Muscle layer of colon (tissue), 2 donors: ENCODE measurements around the gene LRRIQ4.

Experiments used
- H3K27ac ChIP-seq: one replicate; pipeline ENCODE4 v1.7.0; 2013; ENCODE audit warnings: low read depth, mild to moderate bottlenecking, low read length, moderate library complexity
- H3K27me3 ChIP-seq, 2 donors: one replicate each; pipeline ENCODE4 v1.7.0; 2013; ENCODE audit warnings: low read length in 2 of 2, mild to moderate bottlenecking in 2 of 2; ENCODE audit not compliant: insufficient read depth in 2 of 2, control insufficient read depth in 1 of 2
- H3K36me3 ChIP-seq: one replicate; pipeline ENCODE4 v1.7.0; 2013; ENCODE audit warnings: mild to moderate bottlenecking, low read length; ENCODE audit not compliant: insufficient read depth
- H3K4me1 ChIP-seq: one replicate; pipeline ENCODE4 v1.7.0; 2013; ENCODE audit warnings: mild to moderate bottlenecking, low read length; ENCODE audit not compliant: insufficient read depth
- H3K4me3 ChIP-seq, 2 donors: one replicate each; pipeline ENCODE4 v1.7.0; 2013; ENCODE audit warnings: low read length in 2 of 2, low read depth in 1 of 2, mild to moderate bottlenecking in 1 of 2, moderate library complexity in 1 of 2
- H3K9ac ChIP-seq: one replicate; pipeline ENCODE4 v1.7.0; 2013; ENCODE audit warnings: low read length
- H3K9me3 ChIP-seq: one replicate; pipeline ENCODE4 v1.7.0; 2013; ENCODE audit warnings: mild to moderate bottlenecking, low read length
- donor health status: abdominal sarcoma.
- donor health status: Adenocarcinoma of cecum.

Gene LRRIQ4

DNA sequence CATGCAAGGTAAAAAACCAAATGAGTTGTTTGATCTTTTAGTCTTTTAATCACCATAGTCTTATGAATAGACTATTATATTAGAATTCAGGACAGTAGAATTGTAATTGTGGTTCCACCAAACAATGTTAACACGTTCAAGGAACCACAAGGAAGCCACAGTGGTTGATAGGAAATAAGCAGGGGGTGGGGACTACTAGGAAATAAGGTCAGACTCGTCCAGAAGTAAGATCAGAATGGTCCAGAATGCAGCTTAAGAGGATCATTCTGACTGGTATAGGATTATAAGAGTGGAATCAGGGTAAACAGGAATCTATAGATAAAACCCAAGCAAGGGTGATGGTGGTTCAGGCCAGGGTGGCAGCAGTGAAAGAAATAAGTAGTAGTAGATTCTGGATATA is 31.9 kb upstream of the LRRIQ4 start:
- Histone ChIP-seq H3K27me3 (no peaks in the 10 kb centered on the region), H3K4me3 (no peak overlapping the region), H3K9me3 (no peaks in the 10 kb centered on the region), H3K9ac (no peak overlapping the region), H3K36me3 (peaks cover 58% of the 10 kb centered on the region), H3K4me1 (no peaks in the 10 kb centered on the region), H3K27ac (no peak overlapping the region)

DNA sequence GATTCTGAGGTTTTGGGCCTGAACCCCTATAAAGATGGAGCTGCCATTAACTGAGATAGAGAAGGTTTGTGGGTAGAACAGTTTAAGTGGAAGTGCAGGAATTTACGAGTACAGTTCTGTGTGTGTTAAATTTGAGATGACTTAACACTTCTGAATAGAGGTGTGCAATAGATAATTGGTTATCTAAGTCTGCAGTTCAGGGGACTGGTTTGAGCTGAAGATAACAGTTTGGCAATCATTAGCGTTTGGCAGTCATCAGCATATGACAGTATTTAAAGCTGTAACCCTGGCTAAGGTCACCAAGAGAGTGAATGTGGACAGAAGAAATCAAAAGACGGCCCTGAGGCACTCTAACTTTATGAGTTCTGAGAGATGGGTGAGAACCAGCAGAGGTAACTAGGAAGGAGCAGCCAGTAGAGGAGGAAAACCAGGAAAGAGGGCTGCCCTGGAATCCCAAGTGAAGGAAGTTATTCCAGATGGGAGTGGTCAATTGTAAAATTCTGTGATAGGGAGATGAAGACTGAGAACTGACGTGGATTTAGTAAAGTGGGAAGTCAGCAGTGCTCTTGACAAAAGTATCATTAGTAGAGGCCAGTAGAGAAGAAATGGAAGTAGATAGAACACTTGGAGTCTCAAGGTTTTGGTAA is 31.3 kb upstream of the LRRIQ4 start:
- no peak overlapping the region for H3K9ac ChIP-seq
- peaks cover 61% of the 10 kb centered on the region for H3K36me3 ChIP-seq
- no peaks in the 10 kb centered on the region for H3K4me1 ChIP-seq
- H3K27ac ChIP-seq = no peak overlapping the region
- H3K4me3 ChIP-seq = no peak overlapping the region
- no peaks in the 10 kb centered on the region for H3K27me3 ChIP-seq
- H3K9me3 ChIP-seq = no peaks in the 10 kb centered on the region

DNA sequence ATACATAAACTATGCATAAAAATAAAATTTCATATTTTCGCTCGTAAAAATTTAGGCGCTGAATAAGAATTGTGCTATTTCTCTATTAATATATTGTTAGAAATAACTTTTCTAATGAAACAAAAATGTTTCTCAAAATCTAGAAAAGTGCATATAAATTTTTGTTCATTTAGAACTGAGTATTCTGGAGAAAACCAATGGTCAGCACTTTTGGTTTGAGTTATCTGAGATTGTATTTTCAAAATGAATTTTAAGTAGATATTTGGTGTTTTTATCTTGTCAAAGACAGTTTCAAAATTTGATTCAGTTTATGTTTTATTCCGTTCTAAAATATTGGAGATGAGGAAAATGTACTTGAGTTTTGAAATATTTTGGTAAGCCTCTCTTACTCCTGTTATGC is 25.6 kb upstream of the LRRIQ4 start:
- Histone ChIP-seq H3K4me1 (no peaks in the 10 kb centered on the region), H3K36me3 (peaks cover 52% of the 10 kb centered on the region), H3K9ac (no peak overlapping the region), H3K27ac (no peak overlapping the region), H3K4me3 (no peak overlapping the region), H3K27me3 (no peaks in the 10 kb centered on the region), H3K9me3 (no peaks in the 10 kb centered on the region)

DNA sequence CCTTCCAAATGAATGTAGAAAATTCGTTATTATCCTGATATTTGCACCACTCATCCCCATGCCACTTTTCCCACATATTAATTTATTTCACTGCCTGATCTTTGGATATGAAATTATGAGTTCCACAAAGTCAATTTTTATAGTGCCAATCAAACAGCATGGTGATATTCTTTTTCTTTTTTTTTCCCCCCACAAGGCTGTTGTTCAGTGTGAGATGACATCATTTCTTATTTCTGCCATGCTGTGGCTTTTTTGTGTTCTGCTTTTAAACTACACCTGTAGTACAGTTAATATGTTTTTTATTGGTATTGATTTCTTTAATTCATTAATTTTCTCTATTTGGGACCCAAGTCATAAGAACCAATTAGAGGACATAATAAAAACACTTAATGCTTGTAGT is 24.9 kb upstream of the LRRIQ4 start:
- H3K4me1 ChIP-seq = no peaks in the 10 kb centered on the region
- no peak overlapping the region for H3K4me3 ChIP-seq
- H3K27ac ChIP-seq = no peak overlapping the region
- no peaks in the 10 kb centered on the region for H3K27me3 ChIP-seq
- H3K9ac ChIP-seq = no peak overlapping the region
- peaks cover 52% of the 10 kb centered on the region for H3K36me3 ChIP-seq
- H3K9me3 ChIP-seq = no peaks in the 10 kb centered on the region

DNA sequence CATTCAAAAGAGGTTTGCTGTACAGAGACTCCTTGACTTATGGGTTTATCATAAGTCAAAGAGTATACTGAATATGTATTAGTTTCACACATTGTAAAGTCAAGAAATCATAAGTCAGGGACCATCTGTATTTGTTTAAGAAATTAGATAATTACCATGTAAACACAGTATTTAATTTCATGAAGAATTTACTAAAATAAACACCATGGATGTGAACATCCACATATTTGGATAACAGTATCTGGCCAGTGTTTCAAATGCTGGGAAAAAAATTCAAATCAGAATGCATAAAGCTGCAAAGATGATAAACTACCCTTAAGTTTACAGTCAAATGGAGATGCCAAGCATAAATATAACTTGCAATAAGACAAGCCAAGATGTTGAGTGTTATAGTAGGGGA is 22.5 kb upstream of the LRRIQ4 start:
- Histone ChIP-seq H3K4me1 (no peaks in the 10 kb centered on the region), H3K27ac (no peak overlapping the region), H3K36me3 (peaks cover 42% of the 10 kb centered on the region), H3K9me3 (no peaks in the 10 kb centered on the region), H3K9ac (no peak overlapping the region), H3K4me3 (no peak overlapping the region), H3K27me3 (no peaks in the 10 kb centered on the region)

DNA sequence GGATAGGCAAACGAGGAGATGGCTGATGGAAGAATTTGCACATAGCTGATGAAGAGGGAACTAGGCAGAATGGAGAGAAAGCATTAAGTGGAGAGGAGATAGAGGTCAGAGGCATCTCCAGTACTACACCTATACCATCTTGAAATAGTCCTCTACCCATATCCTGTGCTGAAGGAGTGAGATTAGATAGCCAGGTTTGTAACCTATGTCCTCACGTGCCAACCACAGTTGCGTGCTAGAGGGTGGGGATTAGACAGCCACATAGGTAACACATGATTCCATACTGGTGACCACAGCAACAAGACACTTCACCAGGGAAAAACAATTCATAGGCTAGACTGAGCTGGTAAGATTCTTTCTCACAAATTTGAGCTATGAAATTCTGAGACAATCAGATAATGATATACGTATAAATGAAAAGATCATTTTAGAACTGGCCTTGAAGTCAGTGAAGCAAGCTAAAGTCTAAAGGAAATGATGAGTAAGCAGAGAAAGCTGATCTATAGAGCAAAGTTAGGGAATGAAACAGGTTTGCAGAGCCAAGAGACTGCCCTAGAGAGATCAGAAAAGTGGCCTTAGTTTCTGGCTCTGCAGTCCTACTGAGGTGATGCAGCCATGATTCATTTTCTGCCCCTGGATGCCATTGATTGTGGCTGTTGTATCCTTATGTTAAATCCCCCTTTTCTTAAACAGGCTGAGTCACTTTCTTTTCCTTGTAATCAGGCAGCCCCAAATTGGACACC is 21.8 kb upstream of the LRRIQ4 start:
- Histone ChIP-seq H3K9ac (no peak overlapping the region), H3K27ac (no peak overlapping the region), H3K27me3 (no peaks in the 10 kb centered on the region), H3K4me1 (no peaks in the 10 kb centered on the region), H3K4me3 (no peak overlapping the region), H3K9me3 (no peaks in the 10 kb centered on the region), H3K36me3 (peaks cover 37% of the 10 kb centered on the region)

DNA sequence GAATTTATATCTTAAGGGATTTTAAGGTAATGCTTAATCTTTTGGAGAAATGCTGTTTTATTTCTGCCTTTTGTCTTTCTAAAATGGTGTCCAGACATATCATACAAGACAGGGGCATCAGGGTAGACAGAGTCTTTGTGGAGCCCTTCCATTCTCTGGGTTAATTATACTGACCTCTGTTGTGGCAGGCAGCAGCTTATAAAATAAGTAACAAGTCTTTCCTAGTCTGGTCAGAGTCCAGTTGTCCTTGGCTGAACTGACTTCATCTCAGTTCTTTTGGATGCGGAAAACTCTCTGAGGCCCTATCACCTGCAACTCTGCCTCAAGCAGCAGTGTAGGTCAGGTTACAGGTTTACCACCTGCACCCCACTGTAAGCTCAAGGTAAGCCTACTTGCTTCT is 20.3 kb upstream of the LRRIQ4 start:
- Histone ChIP-seq H3K4me3 (no peak overlapping the region), H3K4me1 (no peaks in the 10 kb centered on the region), H3K36me3 (peaks cover 28% of the 10 kb centered on the region), H3K27me3 (no peaks in the 10 kb centered on the region), H3K9ac (no peak overlapping the region), H3K9me3 (no peaks in the 10 kb centered on the region), H3K27ac (no peak overlapping the region)

DNA sequence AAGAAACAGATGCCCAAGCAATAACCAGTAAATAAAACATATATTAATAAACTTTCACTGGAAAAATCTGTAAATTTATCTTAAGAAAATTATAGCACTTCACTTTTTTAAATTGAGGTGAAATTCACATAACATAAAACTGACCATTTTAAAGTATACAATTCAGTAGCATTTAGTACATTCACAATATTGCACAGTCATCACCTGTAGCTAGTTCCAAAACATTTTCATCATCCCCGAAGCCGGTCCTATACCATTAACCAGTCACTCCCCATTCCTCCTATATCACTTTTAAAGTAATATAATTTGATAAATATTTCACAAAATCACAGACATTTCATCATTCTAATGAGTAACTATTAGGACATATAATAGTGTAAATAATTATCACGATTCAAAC is 8.0 kb upstream of the LRRIQ4 start:
- Histone ChIP-seq H3K9ac (no peak overlapping the region), H3K4me3 (no peak overlapping the region), H3K27me3 (no peaks in the 10 kb centered on the region), H3K27ac (no peak overlapping the region), H3K36me3 (peaks cover 4% of the 10 kb centered on the region), H3K4me1 (no peaks in the 10 kb centered on the region), H3K9me3 (no peaks in the 10 kb centered on the region)

DNA sequence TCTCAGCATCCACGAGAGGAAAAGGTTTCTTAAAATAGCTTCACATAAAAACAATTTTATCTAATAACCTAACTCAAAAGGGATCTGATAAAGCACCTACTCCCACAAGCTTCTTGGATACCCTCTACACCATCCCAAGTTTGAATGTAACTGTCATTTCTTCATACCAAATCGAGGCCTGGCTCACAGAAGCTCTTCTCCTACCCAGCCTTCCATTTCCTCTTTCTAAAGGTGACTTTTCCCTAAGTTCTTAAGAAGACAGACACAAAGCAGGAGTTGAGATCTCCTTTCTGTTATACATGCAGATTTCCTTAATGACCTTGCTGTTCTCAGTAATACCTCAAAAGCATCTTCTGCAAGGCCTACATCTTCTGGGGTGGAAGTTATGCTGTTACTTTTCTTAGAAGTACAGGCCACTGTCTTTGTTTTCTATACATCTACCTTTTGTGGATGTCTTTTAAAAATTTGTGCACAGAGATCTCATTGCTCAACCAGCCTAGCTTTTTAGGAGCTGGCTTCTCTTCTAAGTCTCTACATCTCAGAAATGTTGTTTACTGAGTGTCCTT is 3.4 kb upstream of the LRRIQ4 start:
- H3K4me3 ChIP-seq = no peak overlapping the region
- H3K9ac ChIP-seq = no peak overlapping the region
- H3K9me3 ChIP-seq = no peaks in the 10 kb centered on the region
- no peaks in the 10 kb centered on the region for H3K27me3 ChIP-seq
- peaks cover 15% of the 10 kb centered on the region for H3K4me1 ChIP-seq
- no peak overlapping the region for H3K27ac ChIP-seq
- H3K36me3 ChIP-seq = no peaks in the 10 kb centered on the region

DNA sequence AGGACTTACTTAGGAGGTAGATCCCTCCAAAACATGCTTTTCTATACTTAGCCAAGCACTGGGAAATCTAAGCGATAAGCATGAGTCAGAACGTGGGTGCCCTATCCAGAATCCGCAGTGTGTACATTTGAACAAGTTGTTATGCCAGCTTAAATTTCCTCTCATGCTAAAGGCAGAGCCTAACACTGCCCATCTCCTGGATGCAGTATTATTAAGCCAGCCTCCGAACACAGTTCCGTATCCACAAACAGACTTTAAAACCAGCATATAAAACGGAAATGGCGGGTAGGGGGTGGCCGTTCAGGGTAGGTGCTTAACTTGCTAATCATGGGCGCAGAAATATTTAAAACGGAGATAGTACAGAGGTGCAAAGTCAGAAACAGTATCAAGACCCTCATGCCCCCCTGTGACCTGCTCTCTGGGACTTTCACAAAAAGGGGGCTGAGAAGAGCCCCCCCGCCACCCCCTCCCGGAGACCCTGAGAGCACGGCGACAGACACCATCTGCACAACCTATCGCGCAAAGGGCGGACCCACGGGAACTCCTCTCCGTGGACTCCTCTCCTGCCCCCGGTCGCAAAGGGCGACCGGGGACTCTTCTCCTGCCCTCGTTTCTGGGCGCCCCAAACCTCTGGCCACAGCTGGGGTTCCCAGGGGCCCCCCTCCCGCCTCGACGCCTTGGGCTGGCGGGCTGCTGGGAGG is 889 bp upstream of the LRRIQ4 start:
- Histone ChIP-seq H3K4me1 (peaks cover 15% of the 10 kb centered on the region), H3K9ac (peak overlapping the region; percentile 66), H3K9me3 (no peaks in the 10 kb centered on the region), H3K27ac (peak overlapping the region; percentile 82), H3K27me3 (no peaks in the 10 kb centered on the region), H3K4me3 (peak overlapping the region; percentile 73 to 82), H3K36me3 (no peaks in the 10 kb centered on the region)

DNA sequence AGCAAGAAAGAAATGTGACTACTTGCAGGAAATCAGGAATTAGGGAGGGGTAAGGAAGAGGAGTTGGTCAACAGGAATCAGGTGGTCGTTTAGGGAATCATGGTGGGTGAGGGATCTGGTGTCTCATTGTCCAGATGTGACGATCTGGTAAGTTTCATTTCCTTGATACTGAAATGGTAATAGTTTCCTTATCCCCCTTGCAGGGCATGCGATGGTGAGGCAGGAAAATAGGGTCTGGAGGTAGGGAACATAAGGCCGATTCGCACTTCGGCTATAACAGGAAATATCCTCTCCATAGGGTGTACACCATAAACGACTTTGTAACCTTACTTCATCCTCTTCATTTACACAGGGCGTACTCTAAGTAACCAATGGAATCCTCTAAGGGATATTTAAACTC is 608 bp downstream of the LRRIQ4 start:
- Histone ChIP-seq H3K27ac (no peak overlapping the region), H3K27me3 (no peaks in the 10 kb centered on the region), H3K36me3 (no peaks in the 10 kb centered on the region), H3K4me1 (peaks cover 15% of the 10 kb centered on the region), H3K9me3 (no peaks in the 10 kb centered on the region), H3K9ac (peak overlapping the region; percentile 66), H3K4me3 (peak overlapping the region; percentile 73 to 82)
